Mononuclear cell (primary cell): ENCODE data around the gene CMSS1. TPM values are rescaled to one million over a fixed set of nuclear protein-coding genes. Genes with fewer than 3 reads are reported as not detected.

ENCODE experiments used
- H3K27me3 ChIP-seq: 2 replicates; pipeline ENCODE4 v1.6.0; 2011; ENCODE audit warnings: low read length, control low read depth; ENCODE audit not compliant: insufficient read depth
- H3K4me1 ChIP-seq: 2 replicates; pipeline ENCODE4 v1.5.1; 2011; ENCODE audit warnings: mild to moderate bottlenecking, low read length, control low read depth; ENCODE audit not compliant: insufficient read depth
- H3K4me3 ChIP-seq: 2 replicates; pipeline ENCODE4 v1.5.1; 2011; ENCODE audit warnings: mild to moderate bottlenecking, low read length, moderate library complexity
- H3K9me3 ChIP-seq: 2 replicates; pipeline ENCODE4 v1.5.1; 2011; ENCODE audit warnings: low read depth, mild to moderate bottlenecking, control low read depth, low read length
- total RNA-seq: library from RNA; depleted of rRNA; stranded (reverse); fragments of >200 nt; gene quantifications from one replicate; pipeline ENCODE4 v1.2.3, GENCODE V29; 2012

CMSS1 gene
- total RNA-seq, 1 donor, result 4.6 TPM

GRCh38 chr3:99856437-99857220 is 39.0 kb downstream of the CMSS1 start:
- H3K9me3 ChIP-seq, result no peaks in the 10 kb centered on the region
- H3K27me3 ChIP-seq, result no peaks in the 10 kb centered on the region
- no peaks in the 10 kb centered on the region for H3K4me1 ChIP-seq
- H3K4me3 ChIP-seq, result no peak overlapping the region

DNA sequence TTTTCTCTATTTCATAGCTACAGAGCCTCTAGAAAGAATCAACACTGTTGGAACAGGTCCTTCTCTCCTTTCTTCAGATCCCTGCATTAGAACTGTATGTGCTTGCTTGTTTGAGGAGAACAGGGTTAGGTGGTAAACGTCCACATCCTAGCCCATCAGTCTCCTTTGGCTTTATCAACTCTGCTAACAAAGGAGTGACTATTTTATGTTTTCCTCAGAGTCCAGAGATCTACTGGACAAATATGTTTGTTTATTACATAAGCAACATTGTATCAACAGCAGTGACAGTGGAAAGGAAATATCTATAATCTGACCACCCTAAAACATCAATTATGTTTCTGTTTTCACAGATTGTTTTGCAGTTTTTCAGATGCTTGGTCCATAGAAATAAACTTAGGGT is 39.6 kb downstream of the CMSS1 start:
- Histone ChIP-seq H3K4me1 (no peaks in the 10 kb centered on the region), H3K9me3 (no peaks in the 10 kb centered on the region), H3K4me3 (no peak overlapping the region), H3K27me3 (no peaks in the 10 kb centered on the region)

GRCh38 chr3:99858469-99858868 is 40.8 kb downstream of the CMSS1 start:
- Histone ChIP-seq H3K4me3 (no peak overlapping the region), H3K4me1 (no peaks in the 10 kb centered on the region), H3K9me3 (no peaks in the 10 kb centered on the region), H3K27me3 (no peaks in the 10 kb centered on the region)

GRCh38 chr3:99859825-99860224 is 42.2 kb downstream of the CMSS1 start:
- H3K9me3 ChIP-seq, result no peaks in the 10 kb centered on the region
- no peak overlapping the region for H3K4me3 ChIP-seq
- no peaks in the 10 kb centered on the region for H3K27me3 ChIP-seq
- no peaks in the 10 kb centered on the region for H3K4me1 ChIP-seq

DNA sequence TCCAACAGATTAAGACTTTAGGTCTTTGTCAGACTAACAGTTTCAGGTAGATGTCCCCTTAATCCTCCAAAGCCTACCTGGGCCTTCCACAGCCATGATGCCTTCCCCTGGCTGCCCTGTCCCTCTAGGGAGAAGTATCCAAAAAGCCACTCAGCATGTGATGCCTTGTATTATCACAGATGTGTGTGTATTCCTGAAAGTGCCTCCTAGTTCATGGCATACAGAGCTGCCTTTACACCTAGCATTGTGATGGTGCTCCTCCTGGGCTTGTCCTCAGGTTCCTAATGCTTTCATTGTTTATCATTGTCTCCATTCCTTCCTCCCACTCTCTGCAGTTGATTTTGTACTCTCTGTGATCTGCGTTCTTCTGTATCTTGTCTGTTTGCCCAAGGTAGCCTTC is 43.6 kb downstream of the CMSS1 start:
- H3K4me3 ChIP-seq, result no peak overlapping the region
- H3K27me3 ChIP-seq, result no peaks in the 10 kb centered on the region
- peaks cover 2% of the 10 kb centered on the region for H3K4me1 ChIP-seq
- H3K9me3 ChIP-seq, result no peaks in the 10 kb centered on the region

DNA sequence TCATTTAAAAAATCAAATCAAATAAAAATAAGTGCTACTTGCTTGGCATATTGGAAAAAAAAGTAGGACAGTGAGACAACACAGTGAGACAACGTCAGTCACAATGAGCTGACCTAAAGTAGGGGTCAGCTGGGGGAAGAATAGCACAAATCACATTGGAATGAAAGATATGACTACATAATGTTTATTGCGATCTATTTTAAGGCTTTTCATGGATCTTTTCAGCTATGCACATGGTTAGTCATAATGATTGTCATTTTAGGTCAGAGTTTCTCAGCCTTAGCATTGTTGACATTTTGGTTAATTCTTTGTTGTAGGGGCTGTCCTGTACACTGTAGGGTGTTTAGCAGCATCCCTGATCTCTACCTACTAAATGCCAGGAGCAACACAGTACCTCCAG is 44.5 kb downstream of the CMSS1 start:
- no peak overlapping the region for H3K4me3 ChIP-seq
- H3K4me1 ChIP-seq, result peaks cover 6% of the 10 kb centered on the region
- no peaks in the 10 kb centered on the region for H3K27me3 ChIP-seq
- H3K9me3 ChIP-seq, result no peaks in the 10 kb centered on the region

- Histone ChIP-seq H3K9me3 (no peaks in the 10 kb centered on the region), H3K4me1 (peaks cover 6% of the 10 kb centered on the region), H3K27me3 (no peaks in the 10 kb centered on the region), H3K4me3 (no peak overlapping the region)
Observed at GRCh38 chr3:99863002-99863401, 45.3 kb downstream of the CMSS1 start.

DNA sequence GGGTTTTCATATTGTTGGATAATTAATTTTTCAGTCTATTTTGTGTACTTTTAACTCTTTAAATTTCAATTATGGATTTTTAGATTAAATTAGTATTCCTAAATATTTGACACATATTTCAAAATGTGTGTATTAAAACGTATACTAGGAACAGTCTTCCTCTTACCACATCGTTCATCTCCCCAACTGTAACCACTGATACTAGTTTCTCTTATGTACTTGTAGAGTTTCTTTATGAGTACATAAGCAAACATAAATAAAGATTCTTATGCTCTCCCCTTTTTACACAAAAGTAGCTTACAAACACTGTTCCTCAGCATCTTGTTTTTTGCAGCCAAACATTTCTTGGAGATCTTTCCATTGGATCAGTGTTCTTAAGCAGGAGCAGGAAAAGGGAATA is 45.9 kb downstream of the CMSS1 start:
- no peak overlapping the region for H3K4me3 ChIP-seq
- no peaks in the 10 kb centered on the region for H3K27me3 ChIP-seq
- H3K4me1 ChIP-seq, result peaks cover 6% of the 10 kb centered on the region
- no peaks in the 10 kb centered on the region for H3K9me3 ChIP-seq

GRCh38 chr3:99864289-99864688 is 46.6 kb downstream of the CMSS1 start:
- H3K27me3 ChIP-seq, result no peaks in the 10 kb centered on the region
- no peaks in the 10 kb centered on the region for H3K9me3 ChIP-seq
- H3K4me1 ChIP-seq, result peaks cover 6% of the 10 kb centered on the region
- H3K4me3 ChIP-seq, result no peak overlapping the region

DNA sequence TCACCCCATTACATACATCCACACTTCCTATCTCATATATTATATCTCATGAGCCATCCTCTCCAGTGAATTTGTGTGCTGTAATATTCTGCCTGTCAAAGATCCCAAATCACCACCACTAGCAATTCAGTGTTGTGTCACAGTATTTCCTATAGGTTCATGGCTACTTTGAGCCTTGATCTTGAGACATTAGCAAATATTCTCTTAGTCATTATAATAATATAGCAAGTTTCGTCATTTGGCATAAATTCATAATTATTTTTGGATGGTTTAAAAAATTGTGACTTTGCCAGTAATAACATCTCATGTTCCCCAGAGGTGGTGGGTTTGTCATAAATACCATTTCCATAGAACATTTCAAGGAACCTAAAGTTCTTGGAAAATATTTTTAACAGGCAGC is 47.7 kb downstream of the CMSS1 start:
- no peak overlapping the region for H3K4me3 ChIP-seq
- H3K4me1 ChIP-seq, result peaks cover 6% of the 10 kb centered on the region
- no peaks in the 10 kb centered on the region for H3K27me3 ChIP-seq
- H3K9me3 ChIP-seq, result no peaks in the 10 kb centered on the region

- Histone ChIP-seq H3K4me3 (no peak overlapping the region), H3K4me1 (peaks cover 6% of the 10 kb centered on the region), H3K9me3 (no peaks in the 10 kb centered on the region), H3K27me3 (no peaks in the 10 kb centered on the region)
Observed at GRCh38 chr3:99866261-99866761, 48.6 kb downstream of the CMSS1 start.

GRCh38 chr3:99867594-99868310 is 50.1 kb downstream of the CMSS1 start:
- Histone ChIP-seq H3K27me3 (no peaks in the 10 kb centered on the region), H3K4me3 (no peak overlapping the region), H3K9me3 (no peaks in the 10 kb centered on the region), H3K4me1 (peaks cover 6% of the 10 kb centered on the region)

GRCh38 chr3:99868311-99868646 is 50.6 kb downstream of the CMSS1 start:
- H3K4me3 ChIP-seq, result no peak overlapping the region
- H3K4me1 ChIP-seq, result peaks cover 6% of the 10 kb centered on the region
- no peaks in the 10 kb centered on the region for H3K9me3 ChIP-seq
- H3K27me3 ChIP-seq, result no peaks in the 10 kb centered on the region

DNA sequence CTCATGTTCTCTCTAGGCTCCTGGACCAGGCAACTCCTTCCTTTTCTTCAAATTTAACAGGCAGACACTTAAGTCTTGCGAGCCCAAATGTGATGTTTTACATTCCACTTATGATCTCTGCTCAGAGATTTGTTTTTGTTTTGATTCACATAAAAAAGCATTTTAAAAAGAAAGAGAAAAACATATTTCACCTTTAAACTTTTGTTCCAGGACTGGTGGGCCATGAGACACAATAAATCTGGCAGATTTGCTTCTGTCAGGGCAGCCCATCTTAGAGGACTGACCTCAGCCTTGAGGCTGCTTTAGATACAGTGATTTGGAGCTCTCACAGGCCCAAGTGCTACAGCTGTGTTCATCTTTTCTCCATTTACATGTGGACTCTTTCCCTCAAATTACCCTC is 52.0 kb downstream of the CMSS1 start:
- H3K27me3 ChIP-seq, result no peaks in the 10 kb centered on the region
- H3K9me3 ChIP-seq, result no peaks in the 10 kb centered on the region
- H3K4me3 ChIP-seq, result no peak overlapping the region
- H3K4me1 ChIP-seq, result peaks cover 6% of the 10 kb centered on the region

- H3K9me3 ChIP-seq, result no peaks in the 10 kb centered on the region
- no peaks in the 10 kb centered on the region for H3K27me3 ChIP-seq
- no peak overlapping the region for H3K4me3 ChIP-seq
- peaks cover 9% of the 10 kb centered on the region for H3K4me1 ChIP-seq
Observed at GRCh38 chr3:99870712-99871111, 53.0 kb downstream of the CMSS1 start.
